Measurements from ENCODE around the gene MYO1A. TPM values are rescaled to one million over a fixed set of nuclear protein-coding genes. Genes with fewer than 3 reads are reported as not detected.

The MYO1A gene
- total and polyA plus RNA-seq, 10 of the 15 experiments (the other 5 are each of a cell fraction or from before 2014, with no cell fraction given) = 0.01 to 0.34 (median 0.15) TPM; not detected in 2

- Histone ChIP-seq H3K27me3 (replicated peaks in 1 of 2; ENCODE audit: control insufficient read depth in 2 of 2, insufficient read depth in 2 of 2, low read length in 1 of 2) (no peaks in the 10 kb centered on the region; a peak in 1 of 4 replicates), H3K4me1 (ENCODE audit: control insufficient read depth, insufficient read depth, low read length) (peaks cover 15% of the 10 kb centered on the region), H3K9me3 (replicated peaks; ENCODE audit: control insufficient read depth, insufficient read depth, low read length) (no peaks in the 10 kb centered on the region; the same call in 2 of the 3 replicates), H3K36me3 (ENCODE audit: control insufficient read depth in 2 of 2, insufficient read depth in 2 of 2, low read length in 1 of 2) (no peaks in the 10 kb centered on the region), H3K4me2 (ENCODE audit: control insufficient read depth, insufficient read depth) (no peak overlapping the region), H3K4me3 (no peak overlapping the region), H4K20me1 (ENCODE audit: control insufficient read depth, insufficient read depth) (no peaks in the 10 kb centered on the region), H2AFZ (ENCODE audit: control insufficient read depth, low read depth, low read length) (no peak overlapping the region), H3K9ac (ENCODE audit: control insufficient read depth, insufficient read depth, low read length) (no peak overlapping the region), H3K27ac (ENCODE audit: control insufficient read depth, insufficient read depth) (no peak overlapping the region), H3K79me2 (ENCODE audit: control insufficient read depth, insufficient read depth, low read length) (no peaks in the 10 kb centered on the region)
- 95% methylated on average over 4 of the region's 4 CpGs for WGBS (ENCODE audit: insufficient coverage, insufficient replicate concordance, low lambda C conversion rate, missing lambda C conversion rate)
- DNase-seq (ENCODE audit: low read depth, low spot score) = no peak
- SMC1A ChIA-PET (ENCODE audit: uncharacterized antibody, unreplicated experiment) = interaction anchor here (0.6 kb wide), 2 partner anchors 45 to 437 kb away, joined by 3 to 4 read pairs; no protein-coding TSS in a partner anchor
- FAIRE-seq = no peak
- intact Hi-C loops (cut with micrococcal nuclease; ENCODE audit: unreplicated experiment) (no loop called here), in situ Hi-C loops (cut with MboI) (no loop called here)
- CTCF ChIA-PET = interaction anchor here (1.4 to 2.5 kb wide), 2 partner anchors 11 to 24 kb away, joined by 3 to 9 read pairs; no protein-coding TSS in a partner anchor
- BruUV-seq (replicated peaks) = no TSS peak
- no peak for ATAC-seq
- TF ChIP-seq RELA (IDR thresholded peaks at IDR 0.05; ENCODE audit: borderline replicate concordance, partially characterized antibody) = no peak
- no peak for TF ChIP-seq MTA3 (IDR thresholded peaks at IDR 0.05; ENCODE audit: borderline replicate concordance, low read length)
- TF ChIP-seq HDGF (IDR thresholded peaks at IDR 0.05) = no peak
- TF ChIP-seq CHD4 (IDR thresholded peaks at IDR 0.05) = no peak
- no peak for TF ChIP-seq TBL1XR1 (IDR thresholded peaks at IDR 0.05; ENCODE audit: low read depth, low read length)
- no peak for TF ChIP-seq KLF5 (IDR thresholded peaks at IDR 0.05; ENCODE audit: partially characterized antibody)
- no peak for TF ChIP-seq SIN3A (IDR thresholded peaks at IDR 0.05; ENCODE audit: low read depth, low read length)
- TF ChIP-seq FOS (IDR thresholded peaks at IDR 0.05; ENCODE audit: borderline replicate concordance, extremely low read depth, insufficient read length) = no peak
- TF ChIP-seq ATF3 (IDR thresholded peaks at IDR 0.05; ENCODE audit: borderline replicate concordance, extremely low read depth, low read depth, low read length) = no peak
- TF ChIP-seq RB1 (IDR thresholded peaks at IDR 0.05; ENCODE audit: borderline replicate concordance) = no peak
- TF ChIP-seq USF1 (IDR thresholded peaks at IDR 0.05; ENCODE audit: borderline replicate concordance, extremely low read length, insufficient read depth, low read depth, low read length) = no peak
- no peak for TF ChIP-seq ZNF207 (IDR thresholded peaks at IDR 0.05; ENCODE audit: borderline replicate concordance)
- no peak for TF ChIP-seq ZNF687 (IDR thresholded peaks at IDR 0.05)
- no peak for TF ChIP-seq SMC3 (IDR thresholded peaks at IDR 0.05; ENCODE audit: borderline replicate concordance, low read length)
- TF ChIP-seq RFX5 (IDR thresholded peaks at IDR 0.05; ENCODE audit: low read depth, low read length) = no peak
- TF ChIP-seq E2F8 (IDR thresholded peaks at IDR 0.05; ENCODE audit: low read depth, partially characterized antibody) = no peak
- no peak for TF ChIP-seq BHLHE40 (IDR thresholded peaks at IDR 0.05; ENCODE audit: borderline replicate concordance in 1 of 2, low read depth in 2 of 2, low read length in 1 of 2)
- POLR2A ChIA-PET = no interaction called here
- RAD21 ChIA-PET (ENCODE audit: unreplicated experiment) = interaction anchor here (1.2 kb wide), 1 partner anchor 40 kb away, joined by 3 read pairs; no protein-coding TSS in a partner anchor
These were observed 846 bp downstream of the MYO1A start for GRCh38 chr12:57049119-57049446.

Data from GM12878 (cell line).